Epithelial cell of prostate (primary cell): ENCODE results near the gene SPIRE1.
A peak's percentile ranks its signal among the peaks of the same experiment; 100 is the strongest.
"Not testable (repeated sequence)": the region's sequence is repeated elsewhere in the genome, so short reads cannot be mapped to it uniquely, and the experiment has no call there.

Experiments used
- DNase-seq: peaks from one replicate; pipeline ENCODE4 v3.0.0-alpha.2; 2011; ENCODE audit warnings: low read depth, low spot score
- H3K27ac ChIP-seq: fragments of 450-650 bp; 2 replicates; pipeline ENCODE4 v1.5.1; 2017; ENCODE audit warnings: mild to moderate bottlenecking

SPIRE1 gene

GRCh38 chr18:12560600-12560999, 97.3 kb downstream of the SPIRE1 start:
- H3K27ac ChIP-seq, DNase-seq: not testable (repeated sequence)

- DNase-seq = no peak
These were observed 98.6 kb downstream of the SPIRE1 start for GRCh38 chr18:12559319-12559718.

GRCh38 chr18:12556946-12557806, 100.7 kb downstream of the SPIRE1 start:
- DNase-seq = no peak
- no peak overlapping the region for H3K27ac ChIP-seq

More at GRCh38 chr18:12559319-12559718, 98.6 kb downstream of the SPIRE1 start:
- H3K27ac ChIP-seq = no peak overlapping the region

GRCh38 chr18:12554796-12555388, 103.0 kb downstream of the SPIRE1 start:
- DNase-seq = no peak
- H3K27ac ChIP-seq = no peak overlapping the region

GRCh38 chr18:12552879-12553242, 105.0 kb downstream of the SPIRE1 start:
- no peak overlapping the region for H3K27ac ChIP-seq
- peak; percentile 27 for DNase-seq

- DNase-seq, H3K27ac ChIP-seq: not testable (repeated sequence)
These were observed 105.7 kb downstream of the SPIRE1 start for GRCh38 chr18:12551943-12552878.

GRCh38 chr18:12551466-12551865, 106.4 kb downstream of the SPIRE1 start:
- not testable (repeated sequence) for H3K27ac ChIP-seq

GRCh38 chr18:12543697-12544096, 114.2 kb downstream of the SPIRE1 start:
- no peak overlapping the region for H3K27ac ChIP-seq
- no peak for DNase-seq

More at GRCh38 chr18:12551466-12551865, 106.4 kb downstream of the SPIRE1 start:
- not testable (repeated sequence) for DNase-seq

- DNase-seq = peak; percentile 18
These were observed 117.2 kb downstream of the SPIRE1 start for GRCh38 chr18:12540751-12541150.

GRCh38 chr18:12539158-12539557, 118.7 kb downstream of the SPIRE1 start:
- H3K27ac ChIP-seq, DNase-seq: not testable (repeated sequence)

More at GRCh38 chr18:12540751-12541150, 117.2 kb downstream of the SPIRE1 start:
- H3K27ac ChIP-seq = peak overlapping the region; percentile 27

- no peak overlapping the region for H3K27ac ChIP-seq
- DNase-seq = no peak
These were observed 123.1 kb downstream of the SPIRE1 start for GRCh38 chr18:12534820-12535219.

- H3K27ac ChIP-seq = no peak overlapping the region
These were observed 125.2 kb downstream of the SPIRE1 start for GRCh38 chr18:12532661-12533060.

GRCh38 chr18:12531749-12532148, 126.2 kb downstream of the SPIRE1 start:
- DNase-seq = no peak
- no peak overlapping the region for H3K27ac ChIP-seq

More at GRCh38 chr18:12532661-12533060, 125.2 kb downstream of the SPIRE1 start:
- no peak for DNase-seq

- no peak overlapping the region for H3K27ac ChIP-seq
- DNase-seq = no peak
These were observed 137.4 kb downstream of the SPIRE1 start for GRCh38 chr18:12520442-12520992.

GRCh38 chr18:12518832-12519531, 138.9 kb downstream of the SPIRE1 start:
- DNase-seq = no peak

GRCh38 chr18:12518326-12518725, 139.6 kb downstream of the SPIRE1 start:
- DNase-seq = no peak

More at GRCh38 chr18:12518832-12519531, 138.9 kb downstream of the SPIRE1 start:
- H3K27ac ChIP-seq = no peak overlapping the region

GRCh38 chr18:12517142-12517825, 140.6 kb downstream of the SPIRE1 start:
- no peak for DNase-seq
- H3K27ac ChIP-seq = no peak overlapping the region

More at GRCh38 chr18:12518326-12518725, 139.6 kb downstream of the SPIRE1 start:
- H3K27ac ChIP-seq = no peak overlapping the region

GRCh38 chr18:12516049-12516630, 141.8 kb downstream of the SPIRE1 start:
- DNase-seq = no peak
- H3K27ac ChIP-seq = no peak overlapping the region
